Spleen (tissue), 7 donors: ENCODE results near the gene ASXL3.

Source experiments
- CTCF ChIP-seq, 11 experiments: fragments of 200-600 bp in 7 of 11; fragments of 450-650 bp in 4 of 11; sonication (generic) in 4 of 11; IDR thresholded peaks in 8 of 11; conservative IDR thresholded peaks in 3 of 11; 1 replicate in 7 of 11; 2 replicates in 4 of 11; pipeline versions ENCODE4 v1.4.0 to v1.8.0; 2016 to 2021; ENCODE audit warnings: antibody characterized with exemption in 11 of 11, inconsistent platforms in 4 of 11, mild to moderate bottlenecking in 1 of 11
- POLR2A ChIP-seq, 3 donors: fragments of 450-650 bp; IDR thresholded peaks; one replicate each; pipeline ENCODE4 v1.5.1; 2017; ENCODE audit warnings: antibody characterized with exemption in 3 of 3, mild to moderate bottlenecking in 1 of 3
- POLR2AphosphoS5 ChIP-seq, 3 donors: sonication (generic); formaldehyde crosslinking; IDR thresholded peaks; one replicate each; pipeline ENCODE4 v1.5.1; 2017; ENCODE audit warnings: antibody characterized with exemption in 3 of 3
- donor health status: DM: no; HTN: no; CAD: no; lungs with moderate emphysema.
- donor health status: DM: no; HTN: no; CAD: no.
- donor health status: DM: no; HTN: no; CAD: no.

- TF ChIP-seq CTCF (IDR thresholded peaks at IDR 0.05 in 8 of 11, conservative IDR thresholded peaks at IDR 0.05 in 3 of 11): no peak
- no peak for TF ChIP-seq POLR2A (IDR thresholded peaks at IDR 0.05)
- no peak for TF ChIP-seq POLR2AphosphoS5 (IDR thresholded peaks at IDR 0.05)
These were observed 5.9 kb downstream of the ASXL3 start for GRCh38 chr18:33583901-33584300.
